Neuronal stem cell (in vitro differentiated cells): ENCODE results near the gene CALML5.

Experiments used
- DNase-seq: peaks from one replicate; pipeline ENCODE4 v3.0.0-alpha.2; 2013; ENCODE audit warnings: low spot score
- H2AFZ ChIP-seq: one replicate; pipeline ENCODE4 v1.6.1; 2013; ENCODE audit warnings: mild to moderate bottlenecking, low read length, inconsistent platforms
- H2AK5ac ChIP-seq: 2 replicates; pipeline ENCODE4 v1.6.1; 2013; ENCODE audit warnings: low read depth, mild to moderate bottlenecking, inconsistent platforms, low read length, moderate library complexity, mixed read lengths
- H2BK120ac ChIP-seq: 2 replicates; pipeline ENCODE4 v1.6.1; 2013; ENCODE audit warnings: low read depth, mild to moderate bottlenecking, inconsistent platforms, low read length, moderate library complexity, mixed read lengths
- H2BK12ac ChIP-seq: one replicate; pipeline ENCODE4 v1.6.1; 2013; ENCODE audit warnings: low read length, inconsistent platforms
- H2BK15ac ChIP-seq: 2 replicates; pipeline ENCODE4 v1.6.1; 2013; ENCODE audit warnings: mild to moderate bottlenecking, low read length, inconsistent platforms, mixed read lengths
- H2BK5ac ChIP-seq: one replicate; pipeline ENCODE4 v1.6.1; 2013; ENCODE audit warnings: inconsistent platforms, mild to moderate bottlenecking, low read length, moderate library complexity
- H3K14ac ChIP-seq: one replicate; pipeline ENCODE4 v1.6.1; 2013; ENCODE audit warnings: low read length, inconsistent platforms
- H3K18ac ChIP-seq: 2 replicates; pipeline ENCODE4 v1.6.1; 2013; ENCODE audit warnings: low read length, inconsistent platforms
- H3K23ac ChIP-seq: 2 replicates; pipeline ENCODE4 v1.6.1; 2013; ENCODE audit warnings: low read depth, mild to moderate bottlenecking, mixed read lengths, low read length, inconsistent platforms; ENCODE audit not compliant: poor library complexity
- H3K27ac ChIP-seq: replicated peaks from 3 replicates; pipeline ENCODE4 v1.5.1; 2013; ENCODE audit warnings: low read length, inconsistent platforms
- H3K27me3 ChIP-seq, 3 experiments: 2 replicates each; pipeline ENCODE4 v1.6.1; 2013; ENCODE audit warnings: low read length in 3 of 3, mild to moderate bottlenecking in 2 of 3, inconsistent platforms in 1 of 3, low read depth in 1 of 3, mixed read lengths in 1 of 3, moderate library complexity in 1 of 3; ENCODE audit not compliant: control insufficient read depth in 3 of 3, insufficient read depth in 3 of 3
- H3K36me3 ChIP-seq, 2 donors: replicated peaks in 1 of 2; 2 replicates each; pipeline ENCODE4 v1.6.1; 2013; ENCODE audit warnings: low read length in 2 of 2; ENCODE audit not compliant: control insufficient read depth in 2 of 2, insufficient read depth in 2 of 2
- H3K4ac ChIP-seq: 2 replicates; pipeline ENCODE4 v1.6.1; 2013; ENCODE audit warnings: inconsistent platforms, mild to moderate bottlenecking, low read length, moderate library complexity
- H3K4me1 ChIP-seq, 2 donors: 1 replicate in 1 of 2; 2 replicates in 1 of 2; pipeline ENCODE4 v1.6.1; 2013; ENCODE audit warnings: low read length in 2 of 2, low read depth in 1 of 2; ENCODE audit not compliant: control insufficient read depth in 2 of 2, insufficient read depth in 1 of 2
- H3K4me2 ChIP-seq: one replicate; pipeline ENCODE4 v1.6.1; 2013; ENCODE audit warnings: mild to moderate bottlenecking, low read length, inconsistent platforms; ENCODE audit not compliant: insufficient read depth, poor library complexity, severe bottlenecking
- H3K4me3 ChIP-seq, 2 donors: 2 replicates each; pipeline ENCODE4 v1.5.1; 2013; ENCODE audit warnings: low read length in 2 of 2, mild to moderate bottlenecking in 2 of 2, inconsistent platforms in 1 of 2, moderate library complexity in 1 of 2
- H3K79me1 ChIP-seq: one replicate; pipeline ENCODE4 v1.6.1; 2013; ENCODE audit warnings: low read depth, mild to moderate bottlenecking, inconsistent platforms, low read length, moderate library complexity
- H3K9ac ChIP-seq: one replicate; pipeline ENCODE4 v1.6.1; 2013; ENCODE audit warnings: mild to moderate bottlenecking, low read depth, low read length, inconsistent platforms; ENCODE audit not compliant: poor library complexity
- H3K9me3 ChIP-seq, 2 donors: replicated peaks in 1 of 2; 2 replicates each; pipeline versions ENCODE3 to v1.6.1; 2013; ENCODE audit warnings: low read length in 2 of 2, mild to moderate bottlenecking in 2 of 2, inconsistent platforms in 1 of 2, low read depth in 1 of 2, mixed read lengths in 1 of 2, moderate library complexity in 1 of 2; ENCODE audit not compliant: control insufficient read depth in 2 of 2, insufficient read depth in 1 of 2
- H4K8ac ChIP-seq: one replicate; pipeline ENCODE4 v1.6.1; 2013; ENCODE audit warnings: low read depth, mild to moderate bottlenecking, inconsistent platforms, low read length, moderate library complexity
- H4K91ac ChIP-seq: one replicate; pipeline ENCODE4 v1.6.1; 2013; ENCODE audit warnings: low read length, low read depth, mild to moderate bottlenecking, inconsistent platforms; ENCODE audit not compliant: poor library complexity
- WGBS, 2 donors: extraction: QIAGEN DNeasy Blood & Tissue Kit; methylation state at CpG; one replicate each; pipeline ENCODE4 v1.1.7; 2013; ENCODE audit warnings: missing lambda C conversion rate in 2 of 2, mixed read lengths in 1 of 2; ENCODE audit not compliant: insufficient read length in 2 of 2, insufficient replicate concordance in 1 of 2; ENCODE audit errors: extremely low coverage in 2 of 2; 5-methylcytosine and 5-hydroxymethylcytosine counted together

The CALML5 gene

DNA sequence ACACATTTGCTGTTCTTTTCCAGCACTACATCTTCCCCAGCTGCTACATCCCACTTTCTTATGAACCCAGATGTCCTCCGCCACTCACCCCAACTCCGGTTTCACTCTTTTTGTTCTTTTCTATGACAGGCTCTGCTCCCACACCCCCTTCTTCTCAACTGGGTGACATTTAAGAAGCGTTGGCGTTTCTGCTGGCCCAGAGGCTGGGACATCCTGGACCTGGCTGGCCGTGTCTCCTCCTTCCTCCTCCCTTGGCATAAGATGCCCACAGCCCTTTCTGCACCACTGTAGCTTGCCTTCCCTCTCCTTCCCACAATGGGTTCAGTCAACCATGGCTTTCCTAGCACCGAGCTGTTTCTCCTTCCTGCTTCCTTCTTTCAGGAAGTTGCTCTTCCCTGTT, 9.4 kb upstream of the CALML5 start:
- Histone ChIP-seq H3K4ac (no peak overlapping the region), H3K9ac (no peak overlapping the region), H2AK5ac (no peak overlapping the region), H2BK12ac (no peak overlapping the region), H3K4me2 (no peak overlapping the region), H3K18ac (no peak overlapping the region), H2AFZ (no peak overlapping the region), H4K91ac (no peak overlapping the region), H3K79me1 (no peaks in the 10 kb centered on the region), H3K9me3 (peaks cover 0 to 2% of the 10 kb centered on the region in 2 donors), H3K14ac (no peak overlapping the region), H4K8ac (no peak overlapping the region), H3K27ac (no peak overlapping the region), H2BK15ac (no peak overlapping the region), H3K4me3 (no peak overlapping the region), H3K36me3 (no peaks in the 10 kb centered on the region), H3K23ac (no peak overlapping the region), H2BK120ac (no peak overlapping the region), H3K4me1 (peaks cover 0 to 7% of the 10 kb centered on the region in 2 donors), H2BK5ac (no peak overlapping the region), H3K27me3 (peaks cover 0 to 16% (median 0%) of the 10 kb centered on the region in 3 experiments)
- DNase-seq = no peak
- WGBS, 2 donors = no CpG with 5 or more reads among the region's 6 CpGs

DNA sequence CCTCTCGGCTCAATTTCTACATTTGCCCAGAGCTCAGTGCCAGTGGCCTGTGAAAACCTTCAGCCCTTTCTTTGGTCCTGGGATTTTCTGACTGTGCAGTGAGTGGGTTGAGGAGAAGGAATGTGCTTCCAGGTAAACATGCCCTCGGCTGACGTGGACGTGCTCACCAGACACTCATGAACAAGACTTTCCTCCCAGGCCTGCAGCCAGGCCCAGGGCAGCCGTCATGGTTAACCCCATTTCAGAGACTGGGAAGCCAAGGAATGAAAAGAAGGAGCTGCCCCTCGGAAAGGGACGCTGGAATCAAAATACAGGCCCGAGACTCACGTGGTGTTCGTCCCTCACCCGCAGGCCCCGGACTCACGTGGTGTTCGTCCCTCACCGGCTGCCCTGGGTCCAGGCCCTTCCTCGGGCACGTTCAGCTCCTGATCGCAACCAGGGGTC, 8.8 kb upstream of the CALML5 start:
- no peak overlapping the region for H3K14ac ChIP-seq
- peak overlapping the region; percentile 38 for H3K23ac ChIP-seq
- no peak overlapping the region for H4K91ac ChIP-seq
- WGBS, 2 donors = no CpG with 5 or more reads among the region's 18 CpGs
- H2BK120ac ChIP-seq = no peak overlapping the region
- no peak overlapping the region for H2BK15ac ChIP-seq
- H2AK5ac ChIP-seq = no peak overlapping the region
- H3K79me1 ChIP-seq = no peaks in the 10 kb centered on the region
- DNase-seq = no peak
- H3K4me3 ChIP-seq = no peak overlapping the region
- H2AFZ ChIP-seq = no peak overlapping the region
- no peak overlapping the region for H3K9ac ChIP-seq
- no peak overlapping the region for H3K4me2 ChIP-seq
- H3K9me3 ChIP-seq = peaks cover 0 to 2% of the 10 kb centered on the region in 2 donors
- H3K4me1 ChIP-seq = peaks cover 0 to 6% of the 10 kb centered on the region in 2 donors
- H3K4ac ChIP-seq = no peak overlapping the region
- H2BK12ac ChIP-seq = no peak overlapping the region
- H3K27me3 ChIP-seq = peaks cover 0 to 20% (median 0%) of the 10 kb centered on the region in 3 experiments
- no peak overlapping the region for H3K27ac ChIP-seq
- no peaks in the 10 kb centered on the region for H3K36me3 ChIP-seq
- H3K18ac ChIP-seq = peak overlapping the region; percentile 44
- H4K8ac ChIP-seq = no peak overlapping the region
- H2BK5ac ChIP-seq = no peak overlapping the region

DNA sequence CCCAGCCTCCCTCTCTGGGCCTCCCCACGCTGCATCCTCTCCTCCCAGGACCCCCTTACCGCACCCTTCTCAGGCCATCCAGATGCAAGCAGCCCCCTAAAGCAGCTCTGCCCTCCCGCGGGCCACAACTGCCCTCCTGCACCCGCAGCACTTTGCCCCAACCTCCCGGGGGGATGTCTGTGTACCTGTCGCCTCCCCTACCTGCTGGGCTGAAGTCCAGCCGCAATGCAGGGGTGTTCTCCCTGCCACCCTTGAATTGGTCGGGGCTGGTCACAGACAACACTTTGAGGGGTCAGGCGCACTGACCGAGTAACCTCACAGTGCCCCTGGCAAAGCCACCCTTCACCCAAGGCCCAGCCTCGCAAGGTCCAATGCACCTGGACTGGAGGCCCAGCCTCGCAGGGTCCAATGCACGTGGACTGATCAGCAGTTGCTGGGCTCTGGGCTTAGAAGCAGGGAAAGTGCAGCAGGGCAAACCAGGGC, 8.3 kb upstream of the CALML5 start:
- no peak overlapping the region for H3K4me2 ChIP-seq
- no peak overlapping the region for H2AK5ac ChIP-seq
- H4K8ac ChIP-seq = no peak overlapping the region
- H3K36me3 ChIP-seq = no peaks in the 10 kb centered on the region
- no peak overlapping the region for H3K27ac ChIP-seq
- H2BK15ac ChIP-seq = no peak overlapping the region
- H3K4me3 ChIP-seq = no peak overlapping the region
- peak overlapping the region; percentile 72 for H3K9ac ChIP-seq
- no peaks in the 10 kb centered on the region for H3K79me1 ChIP-seq
- WGBS, 2 donors = no CpG with 5 or more reads among the region's 14 CpGs
- no peak overlapping the region for H2AFZ ChIP-seq
- DNase-seq = no peak
- no peak overlapping the region for H4K91ac ChIP-seq
- no peak overlapping the region for H2BK12ac ChIP-seq
- H3K4me1 ChIP-seq = peaks cover 0 to under 1% of the 10 kb centered on the region in 2 donors
- no peak overlapping the region for H3K23ac ChIP-seq
- H3K4ac ChIP-seq = no peak overlapping the region
- no peak overlapping the region for H2BK5ac ChIP-seq
- H3K14ac ChIP-seq = peak overlapping the region; percentile 76
- peaks cover 0 to 2% of the 10 kb centered on the region in 2 donors for H3K9me3 ChIP-seq
- H3K27me3 ChIP-seq = peaks cover 0 to 24% (median 0%) of the 10 kb centered on the region in 3 experiments
- H2BK120ac ChIP-seq = peak overlapping the region; percentile 22
- peak overlapping the region; percentile 29 for H3K18ac ChIP-seq

DNA sequence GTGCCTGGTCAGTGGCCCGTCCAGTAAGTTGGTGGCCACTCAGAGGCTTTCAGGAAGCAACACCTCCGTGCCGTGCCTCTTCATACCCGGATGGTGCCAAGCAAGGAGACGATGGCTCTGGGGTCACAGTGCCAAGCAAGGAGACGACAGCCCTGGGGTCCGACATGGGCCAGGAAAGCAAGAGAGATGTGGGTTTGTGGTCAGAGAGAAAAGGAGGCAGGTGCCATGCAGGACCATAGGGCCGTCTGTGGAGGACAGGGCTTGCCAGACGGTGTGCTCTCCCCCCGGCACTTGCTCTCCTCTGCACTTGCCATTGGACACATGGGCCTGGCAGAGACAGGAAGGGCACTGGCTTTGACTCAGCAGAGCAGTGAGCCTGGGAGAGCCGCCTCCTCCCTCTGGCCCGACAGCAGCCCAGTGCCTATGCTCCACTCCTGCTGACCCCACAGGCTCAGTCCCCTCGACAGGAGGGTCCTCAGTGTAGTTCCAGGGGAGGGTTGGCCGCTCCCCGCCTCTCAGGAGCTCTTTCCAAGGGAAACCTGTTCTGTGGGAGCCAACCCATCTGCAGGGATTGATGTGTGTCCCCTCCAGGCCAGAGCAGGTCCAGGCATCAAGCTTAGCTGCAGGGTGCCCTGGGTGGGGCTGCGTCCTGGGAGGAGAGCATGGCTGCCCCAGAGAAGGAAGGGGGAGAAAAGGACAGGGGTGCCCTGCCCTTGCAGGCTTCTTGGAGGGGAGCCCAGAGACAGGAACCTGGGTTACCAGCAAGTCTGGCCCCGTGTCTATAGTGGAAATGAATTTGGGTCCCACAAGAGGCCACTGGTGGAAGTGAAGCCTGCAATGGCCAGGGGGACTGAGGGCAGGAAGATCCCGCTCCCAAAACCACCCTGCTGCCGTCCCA, 7.6 kb upstream of the CALML5 start:
- peak overlapping the region; percentile 78 for H3K14ac ChIP-seq
- H3K4me3 ChIP-seq = peak overlapping the region in 1 of 2 donors; percentile 4
- DNase-seq = no peak
- no peaks in the 10 kb centered on the region for H3K36me3 ChIP-seq
- no peak overlapping the region for H3K27ac ChIP-seq
- H3K27me3 ChIP-seq = peaks cover 0 to 24% (median 0%) of the 10 kb centered on the region in 3 experiments
- no peak overlapping the region for H3K23ac ChIP-seq
- H2BK5ac ChIP-seq = no peak overlapping the region
- no peak overlapping the region for H3K9ac ChIP-seq
- peaks cover 0 to 2% of the 10 kb centered on the region in 2 donors for H3K9me3 ChIP-seq
- no peaks in the 10 kb centered on the region for H3K79me1 ChIP-seq
- peak overlapping the region; percentile 2 for H2AK5ac ChIP-seq
- H2BK12ac ChIP-seq = no peak overlapping the region
- H4K8ac ChIP-seq = no peak overlapping the region
- H3K18ac ChIP-seq = peak overlapping the region; percentile 70
- H2BK15ac ChIP-seq = peak overlapping the region; percentile 41
- no peak overlapping the region for H3K4ac ChIP-seq
- H3K4me2 ChIP-seq = no peak overlapping the region
- WGBS, 2 donors = no CpG with 5 or more reads among the region's 19 CpGs
- H2AFZ ChIP-seq = no peak overlapping the region
- no peaks in the 10 kb centered on the region for H3K4me1 ChIP-seq
- no peak overlapping the region for H4K91ac ChIP-seq
- H2BK120ac ChIP-seq = no peak overlapping the region
